Heart left ventricle (tissue), 13 donors: ENCODE results near the gene FHL1.

Source experiments
- POLR2A ChIP-seq, 2 donors: fragments of 450-650 bp; IDR thresholded peaks; one replicate each; pipeline ENCODE4 v1.6.1; 2017; ENCODE audit warnings: antibody characterized with exemption in 2 of 2, mild to moderate bottlenecking in 2 of 2, moderate library complexity in 2 of 2
- TF ChIP-seq, protein P1 (sequence below), 12 donors: fragments of 200-600 bp; sonication (generic) in 4 of 12; IDR thresholded peaks; one replicate each; pipeline versions ENCODE4 v1.5.0 to v1.8.0; 2018 to 2022; ENCODE audit warnings: antibody characterized with exemption in 12 of 12, mild to moderate bottlenecking in 5 of 12
- donor health status: ischemic (EF 13 %, LVEDD 7.1; RV severe dilation, severe dysfunction).
- donor health status: DM: no; HTN: yes; CAD: no.
- donor health status: DM: no; HTN: no; CAD: no.
- donor health status: ischemic (EF 25% LVEDD 6.9; RV normal size, moderate dysfunction).
- donor health status: ischemic (EF 25% LVEDD 5.7; RV mildly dilated, moderate dysfunction).
- donor health status: ischemic (EF 35%, LVEDD 5.7; RV mildly dilated, moderate dysfunction).
- donor health status: nonischemic (EF 11% LVEDD 7.7; RV severe dilation, severe dysfunction).
- donor health status: DM: yes; HTN: yes; CAD: no.
- donor health status: PGD.
- donor health status: ischemic (EF 29% LVEDD 5.4; RV normal size, mild dysfunction).
- donor health status: nonischemic (EF 23%, LVEDD 6.1; RV moderate dilation, normal function).

DNA sequence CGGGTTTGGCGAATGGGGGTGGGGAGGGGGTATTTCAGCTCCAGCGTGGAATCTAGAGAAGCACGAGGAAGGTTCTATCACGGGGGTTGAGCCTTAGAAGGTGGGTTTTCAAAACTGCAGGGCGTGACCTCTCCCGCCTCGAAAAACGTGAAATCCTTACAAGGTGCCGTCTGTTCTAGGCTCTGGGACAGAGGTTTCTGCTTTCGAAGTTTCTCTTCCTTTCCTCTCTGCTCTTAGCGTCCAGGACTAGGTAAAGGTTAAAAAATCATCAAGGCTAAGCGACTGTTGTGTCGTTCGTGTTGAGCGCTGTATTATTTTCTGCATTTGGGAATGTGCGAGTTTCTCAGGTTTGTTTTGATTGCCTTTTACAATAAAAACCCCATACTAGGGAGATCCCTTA is 1.1 kb downstream of the FHL1 start:
- TF ChIP-seq, protein P1, sequence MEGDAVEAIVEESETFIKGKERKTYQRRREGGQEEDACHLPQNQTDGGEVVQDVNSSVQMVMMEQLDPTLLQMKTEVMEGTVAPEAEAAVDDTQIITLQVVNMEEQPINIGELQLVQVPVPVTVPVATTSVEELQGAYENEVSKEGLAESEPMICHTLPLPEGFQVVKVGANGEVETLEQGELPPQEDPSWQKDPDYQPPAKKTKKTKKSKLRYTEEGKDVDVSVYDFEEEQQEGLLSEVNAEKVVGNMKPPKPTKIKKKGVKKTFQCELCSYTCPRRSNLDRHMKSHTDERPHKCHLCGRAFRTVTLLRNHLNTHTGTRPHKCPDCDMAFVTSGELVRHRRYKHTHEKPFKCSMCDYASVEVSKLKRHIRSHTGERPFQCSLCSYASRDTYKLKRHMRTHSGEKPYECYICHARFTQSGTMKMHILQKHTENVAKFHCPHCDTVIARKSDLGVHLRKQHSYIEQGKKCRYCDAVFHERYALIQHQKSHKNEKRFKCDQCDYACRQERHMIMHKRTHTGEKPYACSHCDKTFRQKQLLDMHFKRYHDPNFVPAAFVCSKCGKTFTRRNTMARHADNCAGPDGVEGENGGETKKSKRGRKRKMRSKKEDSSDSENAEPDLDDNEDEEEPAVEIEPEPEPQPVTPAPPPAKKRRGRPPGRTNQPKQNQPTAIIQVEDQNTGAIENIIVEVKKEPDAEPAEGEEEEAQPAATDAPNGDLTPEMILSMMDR (IDR thresholded peaks at IDR 0.05), result no peak
- TF ChIP-seq POLR2A (IDR thresholded peaks at IDR 0.05), result no peak
